GM19035 (cell line): Measurements from ENCODE around the gene PEAR1.

Experiments
- ATAC-seq: cut with Tn5 transposase; IDR thresholded peaks from one replicate; pipeline ENCODE4 v1.9.1; 2021; ENCODE audit not compliant: unreplicated experiment

Gene PEAR1, protein sequence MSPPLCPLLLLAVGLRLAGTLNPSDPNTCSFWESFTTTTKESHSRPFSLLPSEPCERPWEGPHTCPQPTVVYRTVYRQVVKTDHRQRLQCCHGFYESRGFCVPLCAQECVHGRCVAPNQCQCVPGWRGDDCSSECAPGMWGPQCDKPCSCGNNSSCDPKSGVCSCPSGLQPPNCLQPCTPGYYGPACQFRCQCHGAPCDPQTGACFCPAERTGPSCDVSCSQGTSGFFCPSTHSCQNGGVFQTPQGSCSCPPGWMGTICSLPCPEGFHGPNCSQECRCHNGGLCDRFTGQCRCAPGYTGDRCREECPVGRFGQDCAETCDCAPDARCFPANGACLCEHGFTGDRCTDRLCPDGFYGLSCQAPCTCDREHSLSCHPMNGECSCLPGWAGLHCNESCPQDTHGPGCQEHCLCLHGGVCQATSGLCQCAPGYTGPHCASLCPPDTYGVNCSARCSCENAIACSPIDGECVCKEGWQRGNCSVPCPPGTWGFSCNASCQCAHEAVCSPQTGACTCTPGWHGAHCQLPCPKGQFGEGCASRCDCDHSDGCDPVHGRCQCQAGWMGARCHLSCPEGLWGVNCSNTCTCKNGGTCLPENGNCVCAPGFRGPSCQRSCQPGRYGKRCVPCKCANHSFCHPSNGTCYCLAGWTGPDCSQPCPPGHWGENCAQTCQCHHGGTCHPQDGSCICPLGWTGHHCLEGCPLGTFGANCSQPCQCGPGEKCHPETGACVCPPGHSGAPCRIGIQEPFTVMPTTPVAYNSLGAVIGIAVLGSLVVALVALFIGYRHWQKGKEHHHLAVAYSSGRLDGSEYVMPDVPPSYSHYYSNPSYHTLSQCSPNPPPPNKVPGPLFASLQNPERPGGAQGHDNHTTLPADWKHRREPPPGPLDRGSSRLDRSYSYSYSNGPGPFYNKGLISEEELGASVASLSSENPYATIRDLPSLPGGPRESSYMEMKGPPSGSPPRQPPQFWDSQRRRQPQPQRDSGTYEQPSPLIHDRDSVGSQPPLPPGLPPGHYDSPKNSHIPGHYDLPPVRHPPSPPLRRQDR

GRCh38 chr1:156893048-156893953, at the start of gene PEAR1:
PEAR1 (plus strand) TSS chr1:156893718; CDS start chr1:156903927, 10,209 bp downstream.
- no peak for ATAC-seq

DNA sequence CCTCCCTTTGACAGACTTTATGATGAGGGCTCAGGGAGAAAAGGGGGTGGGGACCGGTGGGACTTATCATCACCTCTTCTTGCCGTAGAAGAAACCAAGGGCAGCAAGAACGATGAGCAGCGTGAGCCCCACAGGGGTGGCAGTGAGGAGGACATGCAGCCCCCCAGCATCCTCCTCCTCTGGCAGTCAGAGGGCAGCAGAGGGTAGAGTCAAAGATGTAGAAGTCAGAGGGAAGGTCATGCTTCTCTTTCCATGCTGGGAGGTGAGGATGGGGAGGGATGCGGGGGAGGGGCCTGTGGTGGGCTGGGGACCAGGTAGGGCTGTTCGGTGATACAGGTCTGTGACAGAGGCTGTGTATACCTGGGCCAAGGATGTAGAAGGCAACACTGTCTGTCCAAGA, 49.4 kb upstream of the PEAR1 start:
- ATAC-seq = no peak

GRCh38 chr1:156844638-156845037, 48.9 kb upstream of the PEAR1 start:
- no peak for ATAC-seq

GRCh38 chr1:156845055-156845952, 48.2 kb upstream of the PEAR1 start:
- ATAC-seq = no peak

DNA sequence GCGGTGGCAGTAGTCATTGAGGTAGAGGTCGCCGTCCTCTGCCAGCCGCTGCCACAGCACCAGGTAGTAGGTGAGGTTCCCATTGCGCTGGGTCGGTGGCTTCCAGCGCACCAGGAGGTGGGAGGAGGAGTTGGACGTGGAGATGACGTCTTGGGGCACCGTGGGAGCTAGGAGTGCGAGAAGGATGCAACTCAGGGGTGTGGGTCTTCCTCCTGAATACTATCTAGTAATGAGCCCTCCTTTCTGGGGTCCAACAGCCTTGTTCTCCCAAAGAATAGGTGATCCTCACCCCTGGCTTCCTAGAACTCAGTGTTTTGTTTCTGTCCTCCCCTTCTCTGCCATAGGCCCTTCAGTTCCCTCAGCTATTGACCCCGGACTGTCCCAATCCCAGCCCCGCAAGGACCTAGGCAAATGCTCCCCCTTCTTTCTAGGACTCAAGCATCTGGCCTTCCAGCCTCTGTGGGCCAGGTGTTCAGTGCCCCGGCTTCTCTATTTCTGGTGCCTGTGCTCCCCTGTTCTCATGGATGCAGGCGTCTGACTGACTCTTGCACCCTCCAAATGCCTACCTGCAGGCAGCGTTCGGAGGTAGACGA, 47.5 kb upstream of the PEAR1 start:
- no peak for ATAC-seq

DNA sequence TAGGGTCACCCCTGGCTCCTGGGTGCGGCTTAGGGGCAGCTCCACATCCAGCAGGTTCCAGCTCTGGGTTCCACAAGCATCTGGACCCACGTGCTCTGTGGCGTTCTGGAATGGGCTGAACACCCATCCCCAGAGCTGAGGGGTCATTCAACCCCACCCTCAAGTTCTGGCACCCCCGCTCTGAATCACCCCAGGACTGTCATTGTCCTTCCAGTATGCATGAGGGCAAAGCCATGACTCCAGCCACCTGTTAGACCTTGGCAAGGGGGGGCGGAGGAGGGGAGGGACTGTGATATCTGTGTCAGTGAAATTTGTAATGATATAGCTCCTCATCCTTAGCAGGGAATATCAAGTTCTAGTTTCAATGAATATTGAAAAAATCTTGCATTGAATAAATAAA, 46.9 kb upstream of the PEAR1 start:
- ATAC-seq = no peak

GRCh38 chr1:156847591-156848460, 45.7 kb upstream of the PEAR1 start:
- ATAC-seq = no peak

- ATAC-seq = no peak
These were observed 44.9 kb upstream of the PEAR1 start for GRCh38 chr1:156848461-156849150.

GRCh38 chr1:156849151-156849496, 44.4 kb upstream of the PEAR1 start:
- no peak for ATAC-seq

DNA sequence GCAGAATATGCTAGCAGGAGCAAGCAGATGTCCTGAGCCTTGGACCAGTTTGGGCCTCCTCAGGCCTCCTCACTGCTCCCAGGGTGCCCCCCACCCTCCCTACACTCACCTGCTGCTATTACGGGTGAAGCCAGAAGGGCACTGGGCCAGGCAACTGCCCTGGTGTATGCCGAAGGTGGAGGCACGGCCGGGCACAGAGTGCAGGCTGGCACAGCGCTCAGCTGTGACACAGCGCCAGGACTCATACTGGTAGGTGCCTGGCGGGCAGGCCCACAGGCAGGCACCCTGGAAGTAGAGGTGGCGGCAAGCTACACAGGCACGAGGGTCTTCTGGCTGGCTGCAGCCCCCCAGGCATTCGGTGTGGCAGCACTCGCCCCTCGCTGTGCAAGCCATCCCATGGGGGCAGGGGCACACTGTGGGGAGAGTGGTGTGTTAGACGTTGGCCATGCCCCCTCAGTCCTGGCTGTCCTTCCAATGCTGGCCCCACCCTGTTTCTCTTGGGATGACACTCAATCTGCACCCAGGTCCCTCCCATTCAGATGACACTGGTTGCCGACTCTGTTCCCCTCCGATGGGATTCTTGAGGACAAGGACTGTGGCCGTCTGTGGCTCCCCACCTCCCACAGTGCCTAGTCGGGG, 41.6 kb upstream of the PEAR1 start:
- no peak for ATAC-seq

DNA sequence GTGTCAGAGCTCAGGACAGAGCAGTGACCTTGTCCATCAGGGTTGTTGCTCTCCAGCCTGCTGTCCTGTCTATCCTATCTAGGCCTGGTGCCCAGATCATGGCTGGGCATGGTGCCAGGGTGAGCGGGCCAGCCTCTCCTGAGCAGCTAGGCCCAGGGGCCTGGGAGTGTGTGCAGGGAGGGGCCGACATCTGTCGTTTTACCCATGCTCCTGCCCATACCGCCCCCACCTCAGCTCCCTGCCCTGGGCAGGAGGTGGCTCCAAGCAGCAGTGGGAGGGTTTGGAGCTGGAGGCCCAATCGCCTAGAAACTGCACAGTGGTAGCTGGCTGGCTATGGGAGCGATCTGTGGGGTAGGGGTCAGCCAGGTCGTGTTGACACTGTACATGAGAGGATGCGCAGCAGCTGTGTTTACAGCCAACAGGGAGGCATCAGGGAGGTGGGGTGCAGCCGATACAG, 41.1 kb upstream of the PEAR1 start:
- no peak for ATAC-seq

DNA sequence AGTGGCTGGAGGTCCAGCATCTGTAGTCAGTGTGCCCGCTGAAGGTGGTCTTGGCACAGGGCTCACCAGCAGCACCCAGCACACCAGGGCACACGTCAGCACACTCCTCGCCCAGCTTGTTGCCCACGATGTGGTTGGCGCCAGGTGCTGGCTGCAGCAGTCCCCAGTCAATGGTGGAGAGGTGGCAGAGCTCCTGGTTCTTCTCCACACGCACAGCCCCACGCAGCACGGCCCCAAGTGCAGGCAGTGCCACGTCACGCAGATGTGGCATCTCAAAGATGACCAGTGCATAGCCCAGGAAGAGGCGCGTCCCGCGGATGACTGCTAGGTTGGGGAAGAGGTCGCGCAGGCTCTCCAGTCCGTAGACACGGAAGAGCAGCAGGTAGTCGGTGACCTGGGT, 39.8 kb upstream of the PEAR1 start:
- ATAC-seq = no peak

DNA sequence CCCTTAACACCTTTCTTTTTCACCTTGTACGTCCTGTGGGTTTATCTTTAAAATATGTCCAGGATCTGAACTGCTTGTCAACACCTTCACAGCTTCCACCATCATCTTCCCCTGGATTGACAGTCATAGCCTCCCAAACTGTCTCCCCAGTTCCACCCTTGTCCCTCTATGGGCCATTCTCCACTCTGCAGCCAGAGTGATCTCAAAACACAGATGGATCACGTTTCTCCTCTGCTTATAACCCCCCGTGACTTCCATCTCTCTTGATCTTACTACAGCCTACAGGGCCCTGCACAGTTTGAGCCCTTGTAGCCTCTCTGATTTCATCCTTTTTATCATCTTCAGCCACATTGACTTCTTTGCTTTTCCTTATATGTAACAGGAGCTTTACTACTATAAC, 38.9 kb upstream of the PEAR1 start:
- no peak for ATAC-seq

DNA sequence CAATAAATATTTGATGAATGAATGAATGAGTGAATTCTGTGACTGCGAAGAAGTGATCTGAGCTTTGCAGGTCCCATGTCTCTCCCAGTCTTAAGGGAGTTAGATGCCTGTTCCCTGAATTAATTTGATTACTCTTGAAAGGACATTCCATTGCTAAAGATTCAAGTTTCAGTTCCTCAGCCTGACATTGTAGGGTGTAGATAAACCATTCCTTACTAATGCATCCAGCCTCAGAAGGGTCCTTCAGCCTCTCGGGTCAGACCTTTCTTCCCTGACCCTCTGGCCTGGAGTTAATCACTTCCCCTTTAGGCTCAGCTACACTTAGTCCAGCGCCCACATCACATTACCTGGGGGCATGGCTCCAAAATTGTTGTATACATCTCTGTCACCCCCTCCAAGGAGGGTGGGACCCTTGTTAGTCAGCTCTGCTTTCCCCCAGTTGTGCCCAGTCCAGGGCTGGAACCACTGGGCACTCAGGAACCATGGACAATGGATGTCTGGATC, 37.2 kb upstream of the PEAR1 start:
- ATAC-seq = no peak

- no peak for ATAC-seq
These were observed 36.0 kb upstream of the PEAR1 start for GRCh38 chr1:156857532-156857931.

GRCh38 chr1:156858555-156858956, 35.0 kb upstream of the PEAR1 start:
- ATAC-seq = no peak

DNA sequence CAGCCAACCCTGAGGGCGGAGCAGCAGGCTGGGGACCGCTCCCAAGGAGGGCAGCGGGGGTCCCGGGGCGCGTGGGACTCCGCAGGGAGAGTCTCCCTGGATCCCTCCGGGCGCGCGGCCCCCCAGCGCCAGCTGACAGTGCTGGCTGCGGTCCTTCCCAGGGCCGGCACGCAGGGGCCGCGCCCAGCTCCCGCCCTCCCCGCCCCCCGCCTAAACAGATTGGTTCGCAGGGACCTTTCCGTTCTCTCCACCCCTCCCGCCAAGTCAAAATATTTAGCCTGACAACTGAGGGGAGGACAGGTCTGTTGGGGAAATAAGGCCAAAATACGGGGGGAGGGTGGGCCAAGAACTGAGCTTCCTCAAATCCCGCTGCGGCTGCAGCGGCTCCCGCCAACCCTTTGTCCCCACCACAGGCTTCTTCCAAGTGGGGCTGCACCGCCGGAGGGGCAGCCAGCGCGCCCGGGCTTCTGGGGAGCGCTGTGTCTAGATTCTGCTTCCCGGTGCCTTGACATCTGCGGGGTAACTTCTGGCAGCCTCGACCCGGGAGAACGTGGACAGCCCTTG, 34.5 kb upstream of the PEAR1 start, which contains the start of gene INSRR:
Gene INSRR, minus strand, starts transcription at position 159 of the 564 bp plus-strand sequence. CDS start 496 bp downstream, outside the sequence.
- no peak for ATAC-seq
